ENCODE measurements around the gene MXRA8.

MXRA8 gene

DNA sequence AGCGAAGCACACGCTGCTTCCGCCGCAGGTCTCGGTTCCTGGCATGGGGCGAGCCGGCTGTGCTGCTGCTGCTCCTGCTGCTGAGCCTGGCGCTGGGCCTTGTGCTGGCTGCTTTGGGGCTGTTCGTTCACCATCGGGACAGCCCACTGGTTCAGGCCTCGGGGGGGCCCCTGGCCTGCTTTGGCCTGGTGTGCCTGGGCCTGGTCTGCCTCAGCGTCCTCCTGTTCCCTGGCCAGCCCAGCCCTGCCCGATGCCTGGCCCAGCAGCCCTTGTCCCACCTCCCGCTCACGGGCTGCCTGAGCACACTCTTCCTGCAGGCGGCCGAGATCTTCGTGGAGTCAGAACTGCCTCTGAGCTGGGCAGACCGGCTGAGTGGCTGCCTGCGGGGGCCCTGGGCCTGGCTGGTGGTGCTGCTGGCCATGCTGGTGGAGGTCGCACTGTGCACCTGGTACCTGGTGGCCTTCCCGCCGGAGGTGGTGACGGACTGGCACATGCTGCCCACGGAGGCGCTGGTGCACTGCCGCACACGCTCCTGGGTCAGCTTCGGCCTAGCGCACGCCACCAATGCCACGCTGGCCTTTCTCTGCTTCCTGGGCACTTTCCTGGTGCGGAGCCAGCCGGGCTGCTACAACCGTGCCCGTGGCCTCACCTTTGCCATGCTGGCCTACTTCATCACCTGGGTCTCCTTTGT, 24.7 kb downstream of the MXRA8 start:
- DNase-seq, result no peak

- no peak for DNase-seq
Observed at GRCh38 chr1:1332774-1333480, 25.4 kb downstream of the MXRA8 start.

- DNase-seq, result no peak
Observed at GRCh38 chr1:1332031-1332755, 26.2 kb downstream of the MXRA8 start.

DNA sequence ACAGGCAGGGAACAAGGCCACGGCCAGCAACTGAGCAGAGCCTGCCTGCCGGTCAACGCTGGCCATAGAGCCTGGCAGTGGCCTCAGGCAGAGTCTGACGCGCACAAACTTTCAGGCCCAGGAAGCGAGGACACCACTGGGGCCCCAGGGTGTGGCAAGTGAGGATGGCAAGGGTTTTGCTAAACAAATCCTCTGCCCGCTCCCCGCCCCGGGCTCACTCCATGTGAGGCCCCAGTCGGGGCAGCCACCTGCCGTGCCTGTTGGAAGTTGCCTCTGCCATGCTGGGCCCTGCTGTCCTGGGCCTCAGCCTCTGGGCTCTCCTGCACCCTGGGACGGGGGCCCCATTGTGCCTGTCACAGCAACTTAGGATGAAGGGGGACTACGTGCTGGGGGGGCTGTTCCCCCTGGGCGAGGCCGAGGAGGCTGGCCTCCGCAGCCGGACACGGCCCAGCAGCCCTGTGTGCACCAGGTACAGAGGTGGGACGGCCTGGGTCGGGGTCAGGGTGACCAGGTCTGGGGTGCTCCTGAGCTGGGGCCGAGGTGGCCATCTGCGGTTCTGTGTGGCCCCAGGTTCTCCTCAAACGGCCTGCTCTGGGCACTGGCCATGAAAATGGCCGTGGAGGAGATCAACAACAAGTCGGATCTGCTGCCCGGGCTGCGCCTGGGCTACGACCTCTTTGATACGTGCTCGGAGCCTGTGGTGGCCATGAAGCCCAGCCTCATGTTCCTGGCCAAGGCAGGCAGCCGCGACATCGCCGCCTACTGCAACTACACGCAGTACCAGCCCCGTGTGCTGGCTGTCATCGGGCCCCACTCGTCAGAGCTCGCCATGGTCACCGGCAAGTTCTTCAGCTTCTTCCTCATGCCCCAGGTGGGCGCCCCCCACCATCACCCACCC, 27.0 kb downstream of the MXRA8 start, which contains the start of gene TAS1R3:
TSS of gene TAS1R3 (plus strand) at position 213 of the 898 bp plus-strand sequence. CDS start at position 279, 66 bp downstream.
- no peak for DNase-seq

DNA sequence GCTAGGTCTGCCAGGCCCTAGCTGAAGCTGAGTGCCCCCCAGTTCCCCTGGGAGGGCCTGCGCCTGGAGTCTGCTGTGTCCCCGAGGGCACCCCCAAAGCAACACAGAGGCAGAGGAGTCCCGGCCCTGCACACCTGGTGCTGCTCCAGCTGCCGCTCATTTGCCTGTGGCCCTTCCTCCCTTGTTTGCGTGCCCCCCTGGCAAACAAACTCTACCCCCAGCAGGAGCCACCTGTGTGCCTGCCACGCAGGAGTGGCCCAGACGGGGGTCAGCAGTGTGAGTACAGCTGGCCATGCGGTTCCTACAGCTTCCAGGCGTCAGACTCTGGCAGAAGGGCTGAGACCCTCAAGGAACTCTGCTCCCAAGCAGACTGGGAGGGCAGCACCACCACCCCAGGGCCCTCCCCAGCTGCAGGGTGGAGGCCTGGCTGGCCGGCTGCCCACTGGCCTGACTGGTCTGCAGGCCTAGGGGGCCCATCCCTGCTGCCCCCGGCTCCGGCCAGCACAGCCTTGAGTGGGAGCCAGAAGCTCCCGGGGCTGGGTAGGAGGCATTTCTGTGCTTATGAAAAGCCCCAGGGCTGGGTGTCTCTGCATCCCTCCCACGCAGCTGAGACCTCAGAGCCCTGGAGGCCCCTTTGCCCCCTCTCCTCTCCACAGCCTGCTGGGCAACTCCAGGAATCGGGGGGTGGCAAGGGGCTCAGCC, 27.8 kb downstream of the MXRA8 start:
- no peak for DNase-seq

- no peak for DNase-seq
Observed at GRCh38 chr1:1329304-1330210, 28.8 kb downstream of the MXRA8 start.

- no peak for DNase-seq
Observed at GRCh38 chr1:1328254-1328653, 30.1 kb downstream of the MXRA8 start.

GRCh38 chr1:1327291-1327690, 31.1 kb downstream of the MXRA8 start:
- DNase-seq, result no peak

- DNase-seq, result no peak
Observed at GRCh38 chr1:1326075-1326605, 32.2 kb downstream of the MXRA8 start.

DNA sequence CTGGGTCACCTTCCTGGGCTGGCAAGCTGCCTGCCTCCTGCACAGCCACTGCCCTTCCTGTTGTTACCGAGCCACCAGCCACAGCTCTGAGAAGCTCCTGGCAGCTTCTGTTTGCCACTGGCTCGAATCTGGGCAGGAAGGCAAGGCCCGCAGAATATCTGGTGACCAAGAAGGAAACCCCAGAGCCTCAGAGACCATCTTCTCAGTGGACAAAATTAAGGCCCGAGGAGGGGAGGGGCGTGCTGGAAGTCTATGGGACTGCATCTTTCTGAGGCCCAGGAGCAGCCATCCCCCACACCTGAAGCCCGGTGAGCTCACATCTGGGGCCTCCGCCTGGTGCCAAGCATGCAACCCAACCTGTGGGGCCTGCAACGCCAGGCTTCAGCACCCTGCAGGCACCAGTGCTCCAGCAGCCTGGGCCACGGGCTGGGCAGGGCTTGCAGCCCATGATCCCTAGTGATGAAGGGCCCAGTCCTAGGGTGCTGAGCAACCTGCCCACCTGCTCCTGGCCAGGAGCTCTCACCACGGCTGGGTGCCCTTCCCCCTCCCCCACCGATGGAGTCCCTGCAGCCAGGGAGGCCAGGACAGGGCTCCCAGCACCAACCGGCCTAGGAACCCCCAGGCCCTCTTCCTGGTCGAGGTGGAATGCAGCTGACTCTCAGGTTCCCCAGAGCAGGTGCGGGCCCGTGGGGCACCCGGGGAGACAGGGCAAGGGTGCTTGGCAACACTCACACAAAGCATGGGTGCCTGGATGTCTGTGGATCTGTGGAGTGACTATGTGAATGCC, 32.9 kb downstream of the MXRA8 start:
- DNase-seq, result no peak

DNA sequence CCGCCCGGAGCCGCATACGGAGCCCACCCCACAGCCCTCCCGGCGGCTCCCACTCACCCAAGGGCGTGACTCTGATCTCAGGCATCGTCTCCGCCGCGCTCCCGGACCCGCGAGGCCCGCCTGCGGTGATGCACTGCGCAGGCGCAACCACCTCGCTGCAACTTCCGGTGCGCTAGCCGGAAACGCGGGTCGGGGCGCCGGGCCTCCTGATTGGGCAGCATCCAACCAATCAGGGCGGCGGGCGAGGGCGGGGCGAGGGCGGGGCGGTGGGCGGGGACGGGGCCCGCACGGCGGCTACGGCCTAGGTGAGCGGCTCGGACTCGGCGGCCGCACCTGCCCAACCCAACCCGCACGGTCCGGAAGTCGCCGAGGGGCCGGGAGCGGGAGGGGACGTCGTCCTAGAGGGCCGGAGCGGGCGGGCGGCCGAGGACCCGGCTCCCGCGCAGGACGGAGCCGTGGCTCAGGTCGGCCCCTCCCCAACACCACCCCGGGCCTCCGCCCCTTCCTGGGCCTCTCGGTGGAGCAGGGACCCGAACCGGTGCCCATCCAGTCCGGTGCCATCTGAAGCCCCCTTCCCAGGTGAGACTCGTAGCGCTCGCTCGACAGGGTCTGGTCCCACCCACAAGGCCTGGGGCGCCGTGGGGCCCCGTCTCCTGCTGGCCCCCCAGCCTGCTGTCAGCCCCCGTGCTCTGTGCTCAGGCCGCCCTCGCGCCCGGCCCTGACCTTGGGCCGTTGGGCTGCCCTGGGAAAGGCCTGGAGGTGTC, 33.6 kb downstream of the MXRA8 start, which contains the start of the genes CPTP and INTS11:
TSS of gene CPTP (plus strand) at position 279 of the 764 bp plus-strand sequence. CDS start 2,109 bp downstream, outside the sequence.
TSS of gene INTS11 (minus strand) at position 137 of the 764 bp plus-strand sequence. CDS start at position 85, 52 bp downstream.
- peak; percentile 95 for DNase-seq

- no peak for DNase-seq
Observed at GRCh38 chr1:1324084-1324523, 34.3 kb downstream of the MXRA8 start.

GRCh38 chr1:1322952-1323351, 35.4 kb downstream of the MXRA8 start:
- no peak for DNase-seq

- DNase-seq, result no peak
Observed at GRCh38 chr1:1322418-1322817, 35.9 kb downstream of the MXRA8 start.

- no peak for DNase-seq
Observed at GRCh38 chr1:1321477-1321876, 36.9 kb downstream of the MXRA8 start.

DNA sequence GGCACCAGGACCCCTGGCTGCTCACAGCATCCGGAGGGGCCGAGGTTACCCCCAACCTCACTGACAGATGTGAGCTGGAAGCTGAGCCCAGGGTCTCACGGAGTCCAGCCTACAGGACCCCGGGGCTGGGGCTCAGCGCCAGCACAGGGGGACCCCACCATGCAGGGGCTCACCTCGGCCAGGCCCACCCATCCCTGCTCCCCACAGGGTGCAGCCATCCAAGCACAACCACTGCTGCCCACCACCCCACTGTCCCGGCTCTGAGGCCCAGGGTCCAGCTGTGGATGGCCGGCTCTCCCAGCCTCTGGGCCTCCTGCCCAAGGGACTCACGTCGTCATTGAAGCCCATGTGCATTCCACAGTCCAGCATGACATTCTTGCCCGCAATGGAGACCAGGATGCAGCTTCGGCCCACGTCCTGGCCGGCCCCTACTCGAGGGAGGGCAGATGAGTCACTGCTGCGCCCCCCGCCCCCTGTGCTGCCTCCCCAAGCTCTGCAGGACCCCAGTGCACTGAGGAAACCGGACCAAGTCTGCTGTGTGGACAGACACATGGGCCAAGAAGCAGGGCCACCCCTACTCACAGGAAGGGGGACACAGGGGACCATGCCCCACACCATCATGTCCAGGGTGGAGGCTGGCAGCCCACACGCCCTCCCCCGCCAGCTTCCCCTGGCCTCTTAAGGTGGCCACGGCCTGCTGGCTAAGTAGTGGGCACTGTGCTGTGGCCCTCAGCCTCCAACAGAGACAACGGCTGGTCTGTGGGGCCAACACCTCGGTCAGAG, 37.5 kb downstream of the MXRA8 start:
- no peak for DNase-seq

DNA sequence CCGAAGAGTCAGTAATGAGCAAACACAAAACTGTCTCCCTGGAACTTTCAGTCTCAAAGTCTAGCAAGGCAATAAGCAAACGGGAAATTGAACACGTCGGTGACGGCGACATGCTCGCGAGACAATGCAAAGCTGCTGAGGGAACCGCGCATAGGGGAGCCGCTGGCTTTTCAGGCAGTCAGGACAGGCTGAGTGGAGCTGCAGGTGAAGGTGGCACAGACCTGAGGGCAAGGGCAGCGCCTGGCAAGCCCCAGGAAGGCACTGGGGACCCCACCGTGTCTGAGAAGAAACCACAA, 38.8 kb downstream of the MXRA8 start:
- no peak for DNase-seq
